ENCODE results near the gene ST6GALNAC1.

GRCh38 chr17:76627510-76627909 lies 16.0 kb downstream of the ST6GALNAC1 start:
- no peak for TF ChIP-seq CTCF (IDR thresholded peaks at IDR 0.05)
- no peak for TF ChIP-seq POLR2A (IDR thresholded peaks at IDR 0.05)

Measured in vagina (tissue), 2 donors.